ENCODE results near the gene FGF14. TPM values are rescaled to one million over a fixed set of nuclear protein-coding genes. Genes with fewer than 3 reads are reported as not detected.

FGF14 gene
- total RNA-seq, 2 experiments from 2014 or later: not detected

- Histone ChIP-seq H3K27ac (ENCODE audit: low read depth, low read length, poor library complexity, severe bottlenecking) (no peak overlapping the region), H3K9me2 (ENCODE audit: insufficient read depth, low read length) (no peaks in the 10 kb centered on the region), H3K36me3 (ENCODE audit: insufficient read depth, low read length) (no peaks in the 10 kb centered on the region), H4K20me1 (ENCODE audit: insufficient read depth, low read length) (no peaks in the 10 kb centered on the region), H3K4me3 (ENCODE audit: low read depth, low read length, poor library complexity, severe bottlenecking) (no peak overlapping the region), H3K79me2 (ENCODE audit: insufficient read depth, low read depth, low read length) (no peaks in the 10 kb centered on the region), H3K4me1 (ENCODE audit: insufficient read depth, low read length, poor library complexity, severe bottlenecking) (no peaks in the 10 kb centered on the region), H2AFZ (ENCODE audit: low read length) (no peak overlapping the region), H3K4me2 (ENCODE audit: low read length) (no peak overlapping the region), H3K9me3 (ENCODE audit: low read length) (no peaks in the 10 kb centered on the region)
- TF ChIP-seq EZH2phosphoT487 (IDR thresholded peaks at IDR 0.05; ENCODE audit: borderline replicate concordance, low read depth, low read length) (no peak), CTCF (conservative IDR thresholded peaks at IDR 0.05; ENCODE audit: low read length) (no peak)
- BruUV-seq (replicated peaks): no TSS peak
- no peak for DNase-seq (ENCODE audit: low spot score)
- POLR2A ChIA-PET: interaction anchor here (0.5 kb wide), 1 partner anchor 837 kb away, joined by 4 read pairs; no protein-coding TSS in a partner anchor
- intact Hi-C loops (cut with micrococcal nuclease; ENCODE audit: unreplicated experiment): no loop called here
- CTCF ChIA-PET (ENCODE audit: unreplicated experiment): no interaction called here
These were observed 482.2 kb downstream of the FGF14 start for GRCh38 chr13:101919541-101920181.

GRCh38 chr13:101917833-101918661 is 483.8 kb downstream of the FGF14 start:
- Histone ChIP-seq H3K79me2 (ENCODE audit: insufficient read depth, low read depth, low read length) (no peaks in the 10 kb centered on the region), H3K4me1 (ENCODE audit: insufficient read depth, low read length, poor library complexity, severe bottlenecking) (no peaks in the 10 kb centered on the region), H4K20me1 (ENCODE audit: insufficient read depth, low read length) (no peaks in the 10 kb centered on the region), H3K9me2 (ENCODE audit: insufficient read depth, low read length) (no peaks in the 10 kb centered on the region), H3K27ac (ENCODE audit: low read depth, low read length, poor library complexity, severe bottlenecking) (no peak overlapping the region), H2AFZ (ENCODE audit: low read length) (no peak overlapping the region), H3K4me3 (ENCODE audit: low read depth, low read length, poor library complexity, severe bottlenecking) (no peak overlapping the region), H3K4me2 (ENCODE audit: low read length) (no peak overlapping the region), H3K9me3 (ENCODE audit: low read length) (no peaks in the 10 kb centered on the region), H3K36me3 (ENCODE audit: insufficient read depth, low read length) (no peaks in the 10 kb centered on the region)
- TF ChIP-seq EZH2phosphoT487 (IDR thresholded peaks at IDR 0.05; ENCODE audit: borderline replicate concordance, low read depth, low read length) (no peak), CTCF (conservative IDR thresholded peaks at IDR 0.05; ENCODE audit: low read length) (no peak)
- no TSS peak for BruUV-seq (replicated peaks)
- intact Hi-C loops (cut with micrococcal nuclease; ENCODE audit: unreplicated experiment): no loop called here
- POLR2A ChIA-PET: interaction anchor here (0.6 to 0.7 kb wide), 2 partner anchors 410 to 773 kb away, joined by 3 read pairs; no protein-coding TSS in a partner anchor
- DNase-seq (ENCODE audit: low spot score): no peak
- CTCF ChIA-PET (ENCODE audit: unreplicated experiment): no interaction called here

- ChIA-PET CTCF (ENCODE audit: unreplicated experiment) (no interaction called here), POLR2A (interaction anchor here (0.6 to 0.7 kb wide), 2 partner anchors 410 to 774 kb away, joined by 3 read pairs; no protein-coding TSS in a partner anchor)
These were observed 484.4 kb downstream of the FGF14 start for GRCh38 chr13:101917475-101917810.

More at GRCh38 chr13:101917475-101917810, 484.4 kb downstream of the FGF14 start:
- Histone ChIP-seq H3K36me3 (ENCODE audit: insufficient read depth, low read length) (no peaks in the 10 kb centered on the region), H3K4me3 (ENCODE audit: low read depth, low read length, poor library complexity, severe bottlenecking) (no peak overlapping the region), H4K20me1 (ENCODE audit: insufficient read depth, low read length) (no peaks in the 10 kb centered on the region), H3K9me3 (ENCODE audit: low read length) (no peaks in the 10 kb centered on the region), H3K27ac (ENCODE audit: low read depth, low read length, poor library complexity, severe bottlenecking) (no peak overlapping the region), H3K4me2 (ENCODE audit: low read length) (no peak overlapping the region), H3K4me1 (ENCODE audit: insufficient read depth, low read length, poor library complexity, severe bottlenecking) (no peaks in the 10 kb centered on the region), H2AFZ (ENCODE audit: low read length) (no peak overlapping the region), H3K9me2 (ENCODE audit: insufficient read depth, low read length) (no peaks in the 10 kb centered on the region), H3K79me2 (ENCODE audit: insufficient read depth, low read depth, low read length) (no peaks in the 10 kb centered on the region)
- intact Hi-C loops (cut with micrococcal nuclease; ENCODE audit: unreplicated experiment): no loop called here
- BruUV-seq (replicated peaks): no TSS peak
- TF ChIP-seq CTCF (conservative IDR thresholded peaks at IDR 0.05; ENCODE audit: low read length) (no peak), EZH2phosphoT487 (IDR thresholded peaks at IDR 0.05; ENCODE audit: borderline replicate concordance, low read depth, low read length) (no peak)
- no peak for DNase-seq (ENCODE audit: low spot score)
